H9 (cell line): ENCODE results near the gene ADGB. TPM values are rescaled to one million over a fixed set of nuclear protein-coding genes. Genes with fewer than 3 reads are reported as not detected.

Experiments
- DNase-seq: peaks from one replicate; pipeline ENCODE4 v3.0.0-alpha.2; 2017
- H2AFZ ChIP-seq: one replicate; pipeline ENCODE4 v1.6.1; 2013; ENCODE audit warnings: mild to moderate bottlenecking, low read length, control low read depth, moderate library complexity
- H2AK5ac ChIP-seq: 2 replicates; pipeline ENCODE4 v1.6.1; 2013; ENCODE audit warnings: low read length, control low read depth, mixed read lengths; ENCODE audit not compliant: insufficient read length
- H2BK120ac ChIP-seq: one replicate; pipeline ENCODE4 v1.6.1; 2013; ENCODE audit warnings: low read depth, mild to moderate bottlenecking, low read length, control low read depth, inconsistent platforms; ENCODE audit not compliant: poor library complexity, severe bottlenecking
- H2BK12ac ChIP-seq: 2 replicates; pipeline ENCODE4 v1.6.1; 2013; ENCODE audit warnings: low read length, control low read depth, mixed read lengths, low read depth; ENCODE audit not compliant: insufficient read length
- H2BK15ac ChIP-seq: 2 replicates; pipeline ENCODE4 v1.6.1; 2013; ENCODE audit warnings: low read depth, low read length, control low read depth
- H2BK20ac ChIP-seq: one replicate; pipeline ENCODE4 v1.6.1; 2013; ENCODE audit warnings: low read depth, mild to moderate bottlenecking, low read length, control low read depth, inconsistent platforms; ENCODE audit not compliant: poor library complexity, severe bottlenecking
- H2BK5ac ChIP-seq: 2 replicates; pipeline ENCODE4 v1.6.1; 2013; ENCODE audit warnings: low read length, control low read depth, mixed read lengths; ENCODE audit not compliant: insufficient read length
- H3K14ac ChIP-seq: 2 replicates; pipeline ENCODE4 v1.6.1; 2013; ENCODE audit warnings: low read length, control low read depth; ENCODE audit not compliant: insufficient read depth
- H3K18ac ChIP-seq: 2 replicates; pipeline ENCODE4 v1.6.1; 2013; ENCODE audit warnings: low read depth, mild to moderate bottlenecking, mixed read lengths, low read length, control low read depth; ENCODE audit not compliant: insufficient read length
- H3K23ac ChIP-seq: 2 replicates; pipeline ENCODE4 v1.6.1; 2013; ENCODE audit warnings: low read length, control low read depth, mixed read lengths, low read depth; ENCODE audit not compliant: insufficient read length
- H3K23me2 ChIP-seq: 2 replicates; pipeline ENCODE4 v1.6.1; 2013; ENCODE audit warnings: low read depth, mild to moderate bottlenecking, mixed read lengths, low read length, control low read depth; ENCODE audit not compliant: insufficient read length, poor library complexity, severe bottlenecking
- H3K27ac ChIP-seq: 2 replicates; pipeline ENCODE4 v1.5.1; 2013; ENCODE audit warnings: low read length, control low read depth, mixed read lengths, low read depth; ENCODE audit not compliant: insufficient read length
- H3K27me3 ChIP-seq: 2 replicates; pipeline ENCODE4 v1.6.1; 2013; ENCODE audit warnings: low read length, control low read depth, inconsistent platforms; ENCODE audit not compliant: insufficient read depth
- H3K4ac ChIP-seq: 2 replicates; pipeline ENCODE4 v1.6.1; 2013; ENCODE audit warnings: low read depth, mild to moderate bottlenecking, control low read depth, inconsistent platforms, low read length, moderate library complexity
- H3K4me1 ChIP-seq: 2 replicates; pipeline ENCODE4 v1.6.1; 2013; ENCODE audit warnings: low read length, control low read depth, inconsistent platforms; ENCODE audit not compliant: insufficient read depth
- H3K4me2 ChIP-seq: 2 replicates; pipeline ENCODE4 v1.6.1; 2013; ENCODE audit warnings: low read length, control low read depth, mixed read lengths; ENCODE audit not compliant: insufficient read length, insufficient read depth
- H3K56ac ChIP-seq: 2 replicates; pipeline ENCODE4 v1.6.1; 2013; ENCODE audit warnings: low read depth, mild to moderate bottlenecking, mixed read lengths, low read length, control low read depth; ENCODE audit not compliant: insufficient read length
- H3K79me1 ChIP-seq: 2 replicates; pipeline ENCODE4 v1.6.1; 2013; ENCODE audit warnings: low read depth, mild to moderate bottlenecking, moderate library complexity, low read length, control low read depth, inconsistent platforms; ENCODE audit not compliant: insufficient read depth, poor library complexity, severe bottlenecking
- H3K79me2 ChIP-seq: 2 replicates; pipeline ENCODE4 v1.6.1; 2013; ENCODE audit warnings: low read length, control low read depth, inconsistent platforms; ENCODE audit not compliant: insufficient read depth
- H3K9ac ChIP-seq: 2 replicates; pipeline ENCODE4 v1.6.1; 2013; ENCODE audit warnings: low read length, control low read depth, mixed read lengths; ENCODE audit not compliant: insufficient read length; ENCODE audit errors: extremely low read depth
- H3K9me3 ChIP-seq: one replicate; pipeline ENCODE4 v1.6.1; 2013; ENCODE audit warnings: low read depth, low read length, inconsistent platforms; ENCODE audit not compliant: control insufficient read depth
- H3T11ph ChIP-seq: one replicate; pipeline ENCODE4 v1.6.1; 2013; ENCODE audit warnings: mild to moderate bottlenecking, low read length, control low read depth, inconsistent platforms
- H4K20me1 ChIP-seq: one replicate; pipeline ENCODE4 v1.6.1; 2013; ENCODE audit not compliant: control insufficient read depth, insufficient read length, insufficient read depth
- H4K5ac ChIP-seq: 2 replicates; pipeline ENCODE4 v1.6.1; 2013; ENCODE audit warnings: low read depth, mild to moderate bottlenecking, mixed read lengths, low read length, control low read depth; ENCODE audit not compliant: insufficient read length
- H4K8ac ChIP-seq: replicated peaks from 2 replicates; pipeline ENCODE4 v1.6.1; 2013; ENCODE audit warnings: low read length, control low read depth, mixed read lengths, low read depth; ENCODE audit not compliant: insufficient read length
- H4K91ac ChIP-seq: 2 replicates; pipeline ENCODE4 v1.6.1; 2013; ENCODE audit warnings: low read depth, mild to moderate bottlenecking, moderate library complexity, mixed read lengths, low read length, control low read depth; ENCODE audit not compliant: insufficient read length
- H3K27ac Mint-ChIP-seq, 3 experiments: 2 replicates in 2 of 3; 3 replicates in 1 of 3; pipeline ENCODE4 v1.8.0; 2020 to 2021; ENCODE audit warnings: mixed read lengths in 3 of 3, mild to moderate bottlenecking in 1 of 3, moderate library complexity in 1 of 3
- H3K27me3 Mint-ChIP-seq: 2 replicates; pipeline ENCODE4 v1.8.0; 2021; ENCODE audit warnings: low read depth, mild to moderate bottlenecking, moderate library complexity, mixed read lengths
- H3K36me3 Mint-ChIP-seq, 3 experiments: 2 replicates in 2 of 3; 3 replicates in 1 of 3; pipeline ENCODE4 v1.8.0; 2020 to 2021; ENCODE audit warnings: low read depth in 3 of 3, mixed read lengths in 3 of 3; ENCODE audit not compliant: insufficient read depth in 1 of 3
- H3K4me1 Mint-ChIP-seq, 2 experiments: 2 replicates each; pipeline ENCODE4 v1.8.0; 2020; ENCODE audit warnings: mixed read lengths in 2 of 2
- H3K4me3 Mint-ChIP-seq, 2 experiments: 2 replicates in 1 of 2; 3 replicates in 1 of 2; pipeline ENCODE4 v1.8.0; 2020 to 2021; ENCODE audit warnings: mild to moderate bottlenecking in 2 of 2, mixed read lengths in 2 of 2, moderate library complexity in 1 of 2
- H3K9me3 Mint-ChIP-seq, 2 experiments: 2 replicates in 1 of 2; 3 replicates in 1 of 2; pipeline ENCODE4 v1.8.0; 2020; ENCODE audit warnings: mild to moderate bottlenecking in 2 of 2, mixed read lengths in 2 of 2, moderate library complexity in 1 of 2
- WGBS: extraction: QIAGEN DNeasy Blood & Tissue Kit; methylation state at CpG from one replicate; pipeline ENCODE4 v1.1.7; 2013; ENCODE audit warnings: missing lambda C conversion rate, low lambda C conversion rate, mixed read lengths; ENCODE audit not compliant: insufficient read length; ENCODE audit errors: extremely low coverage; 5-methylcytosine and 5-hydroxymethylcytosine counted together
- total RNA-seq: library from RNA; stranded (reverse); gene quantifications from 2 replicates; pipeline ENCODE4 v1.2.1, GENCODE V29; 2021
- TF ChIP-seq, protein P1 (sequence below): fragments of 200-600 bp; sonication (generic); conservative IDR thresholded peaks from 3 replicates; pipeline ENCODE4 v1.8.0; 2021; ENCODE audit warnings: antibody characterized with exemption, mild to moderate bottlenecking

ADGB gene
- total RNA-seq, 1 experiment from 2014 or later, result not detected

DNA sequence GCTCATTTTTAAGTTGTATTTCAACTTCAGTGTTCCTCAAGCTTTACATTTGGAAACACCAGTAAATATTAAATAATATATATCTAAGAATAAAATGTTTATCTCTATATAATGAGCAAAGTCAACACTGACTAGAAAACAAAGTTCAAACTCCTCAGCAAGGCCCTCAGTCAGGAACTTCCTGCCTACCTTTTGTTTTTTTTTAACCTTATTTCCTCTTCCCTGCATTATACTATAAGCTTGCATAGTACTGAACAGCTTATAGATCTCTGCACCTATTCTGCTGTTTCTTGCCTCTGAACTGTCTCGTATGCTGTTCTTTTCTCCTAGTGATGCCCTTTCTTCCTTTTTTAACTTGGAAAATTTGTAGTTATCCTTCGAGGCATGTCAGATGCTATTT is 29.6 kb downstream of the ADGB start:
- H3K4me1 Mint-ChIP-seq, result peaks cover 2 to 4% of the 10 kb centered on the region in 2 experiments; a peak in 2 of 4 replicates
- no peak overlapping the region for H3K27ac Mint-ChIP-seq
- Histone ChIP-seq H3K79me2 (no peaks in the 10 kb centered on the region), H3K9me3 (no peaks in the 10 kb centered on the region), H3K27ac (no peak overlapping the region), H2BK15ac (no peak overlapping the region), H3K23ac (no peak overlapping the region), H3K79me1 (no peaks in the 10 kb centered on the region), H4K5ac (no peak overlapping the region), H2BK5ac (no peak overlapping the region), H2BK120ac (no peak overlapping the region), H2BK20ac (no peak overlapping the region), H3K9ac (no peak overlapping the region), H3K18ac (no peak overlapping the region), H2BK12ac (no peak overlapping the region), H3K23me2 (no peaks in the 10 kb centered on the region), H3K4me1 (no peaks in the 10 kb centered on the region; the same call in 1 of the 2 replicates), H3K4ac (no peak overlapping the region), H3K27me3 (no peaks in the 10 kb centered on the region), H2AFZ (no peak overlapping the region), H4K20me1 (no peaks in the 10 kb centered on the region), H3K14ac (no peak overlapping the region), H2AK5ac (no peak overlapping the region), H3K56ac (no peak overlapping the region), H3T11ph (no peak overlapping the region), H4K8ac (no peak overlapping the region), H4K91ac (no peak overlapping the region), H3K4me2 (no peak overlapping the region)
- no peak overlapping the region for H3K4me3 Mint-ChIP-seq
- WGBS, result no CpG with 5 or more reads among the region's 2 CpGs
- no peaks in the 10 kb centered on the region for H3K36me3 Mint-ChIP-seq
- H3K9me3 Mint-ChIP-seq, result no peaks in the 10 kb centered on the region
- DNase-seq, result no peak
- H3K27me3 Mint-ChIP-seq, result no peaks in the 10 kb centered on the region
- TF ChIP-seq, protein P1, sequence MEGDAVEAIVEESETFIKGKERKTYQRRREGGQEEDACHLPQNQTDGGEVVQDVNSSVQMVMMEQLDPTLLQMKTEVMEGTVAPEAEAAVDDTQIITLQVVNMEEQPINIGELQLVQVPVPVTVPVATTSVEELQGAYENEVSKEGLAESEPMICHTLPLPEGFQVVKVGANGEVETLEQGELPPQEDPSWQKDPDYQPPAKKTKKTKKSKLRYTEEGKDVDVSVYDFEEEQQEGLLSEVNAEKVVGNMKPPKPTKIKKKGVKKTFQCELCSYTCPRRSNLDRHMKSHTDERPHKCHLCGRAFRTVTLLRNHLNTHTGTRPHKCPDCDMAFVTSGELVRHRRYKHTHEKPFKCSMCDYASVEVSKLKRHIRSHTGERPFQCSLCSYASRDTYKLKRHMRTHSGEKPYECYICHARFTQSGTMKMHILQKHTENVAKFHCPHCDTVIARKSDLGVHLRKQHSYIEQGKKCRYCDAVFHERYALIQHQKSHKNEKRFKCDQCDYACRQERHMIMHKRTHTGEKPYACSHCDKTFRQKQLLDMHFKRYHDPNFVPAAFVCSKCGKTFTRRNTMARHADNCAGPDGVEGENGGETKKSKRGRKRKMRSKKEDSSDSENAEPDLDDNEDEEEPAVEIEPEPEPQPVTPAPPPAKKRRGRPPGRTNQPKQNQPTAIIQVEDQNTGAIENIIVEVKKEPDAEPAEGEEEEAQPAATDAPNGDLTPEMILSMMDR, result no peak
